ENCODE data around the gene CHCHD6.

Gene CHCHD6

DNA sequence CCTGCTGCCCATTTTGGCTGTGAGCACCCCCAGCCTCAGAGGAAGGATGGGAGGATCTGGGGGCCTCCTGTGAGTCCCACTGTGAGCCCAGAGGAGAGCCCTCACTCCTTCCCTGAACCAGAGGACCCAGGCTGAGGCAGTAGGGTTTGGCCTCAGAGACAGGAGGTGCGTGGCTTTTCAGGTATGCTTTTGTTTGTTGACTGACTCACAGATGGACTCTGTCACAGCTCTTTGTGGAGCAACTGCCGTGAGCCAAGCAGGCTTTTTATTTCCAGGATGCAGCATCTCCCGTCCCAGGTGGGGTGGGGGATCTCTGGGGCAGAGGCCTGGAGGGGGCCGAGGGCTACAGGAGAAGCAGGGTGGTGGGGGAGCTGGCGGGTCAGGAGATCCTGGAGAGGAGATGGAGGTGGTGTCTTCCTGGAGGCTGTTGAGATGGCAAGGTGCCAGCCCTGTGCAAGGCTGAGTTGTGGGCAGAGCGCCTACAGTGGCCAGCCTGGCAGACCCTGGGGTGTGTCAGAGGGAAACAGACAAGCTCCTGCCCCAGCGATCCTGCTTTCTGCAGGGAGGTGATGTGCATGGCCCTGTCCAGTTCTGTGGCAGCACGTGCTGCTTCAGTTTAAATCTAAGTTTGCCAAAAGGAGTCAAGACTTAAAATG, 302.9 kb downstream of the CHCHD6 start:
- Mint-ChIP-seq H3K27me3 (no peaks in the 10 kb centered on the region), H3K4me1 (peaks cover 14% of the 10 kb centered on the region), H3K27ac (no peak overlapping the region), H3K36me3 (peaks cover 24% of the 10 kb centered on the region), H3K4me3 (no peak overlapping the region), H3K9me3 (no peaks in the 10 kb centered on the region)
- no peak for ATAC-seq

- no peak overlapping the region for H3K27ac Mint-ChIP-seq
- peaks cover 5% of the 10 kb centered on the region for H3K4me1 Mint-ChIP-seq
- no peak for ATAC-seq
- no peak overlapping the region for H3K4me3 Mint-ChIP-seq
- H3K9me3 Mint-ChIP-seq: no peaks in the 10 kb centered on the region
- H3K36me3 Mint-ChIP-seq: peaks cover 30% of the 10 kb centered on the region
- no peaks in the 10 kb centered on the region for H3K27me3 Mint-ChIP-seq
These were observed 304.2 kb downstream of the CHCHD6 start for GRCh38 chr3:127008236-127008635.

GRCh38 chr3:127009531-127009930, 305.5 kb downstream of the CHCHD6 start:
- peaks cover 12% of the 10 kb centered on the region for H3K4me1 Mint-ChIP-seq
- H3K27ac Mint-ChIP-seq: no peak overlapping the region
- no peaks in the 10 kb centered on the region for H3K9me3 Mint-ChIP-seq
- no peak overlapping the region for H3K4me3 Mint-ChIP-seq
- ATAC-seq: no peak
- H3K27me3 Mint-ChIP-seq: no peaks in the 10 kb centered on the region
- H3K36me3 Mint-ChIP-seq: peaks cover 31% of the 10 kb centered on the region

Measured in stimulated activated memory B cell treated with anti-CD40 and anti-IgM and Interleukin-4, amounts not matched to agents 10 μg/mL and 1 μg/mL and 100 μg/mL, for 72 hours (primary cell).